Brain microvascular endothelial cell (primary cell): ENCODE measurements around the gene DEPDC5.

Source experiments
- DNase-seq: peaks from one replicate; pipeline ENCODE4 v3.0.0-alpha.2; 2020
- H3K27ac ChIP-seq: fragments of 250-450 bp; sonication (Bioruptor Pico); 2 replicates; pipeline ENCODE4 v1.5.1; 2020; ENCODE audit warnings: mild to moderate bottlenecking, moderate library complexity
- H3K27me3 ChIP-seq: fragments of 250-450 bp; sonication (Bioruptor Pico); replicated peaks from 2 replicates; pipeline ENCODE4 v1.5.1; 2020; ENCODE audit warnings: mild to moderate bottlenecking
- H3K36me3 ChIP-seq: fragments of 250-450 bp; sonication (Bioruptor Pico); replicated peaks from 2 replicates; pipeline ENCODE4 v1.5.1; 2020; ENCODE audit warnings: mild to moderate bottlenecking
- H3K4me3 ChIP-seq: 2 replicates; pipeline ENCODE4 v1.5.1; 2011; ENCODE audit warnings: low read depth, mild to moderate bottlenecking, control low read depth, low read length, moderate library complexity
- CTCF ChIP-seq: IDR thresholded peaks from 2 replicates; pipeline ENCODE4 v1.5.1; 2011; ENCODE audit warnings: low read depth, mild to moderate bottlenecking, moderate library complexity, low read length, control low read depth, inconsistent platforms; ENCODE audit errors: missing control alignments
- in situ Hi-C: cut with HindIII; loops from 2 replicates; pipeline ENCODE4 v1.10.0; 2017; ENCODE audit warnings: low sequenced_read_pairs, low pct_ligation_motif_present

Gene DEPDC5

DNA sequence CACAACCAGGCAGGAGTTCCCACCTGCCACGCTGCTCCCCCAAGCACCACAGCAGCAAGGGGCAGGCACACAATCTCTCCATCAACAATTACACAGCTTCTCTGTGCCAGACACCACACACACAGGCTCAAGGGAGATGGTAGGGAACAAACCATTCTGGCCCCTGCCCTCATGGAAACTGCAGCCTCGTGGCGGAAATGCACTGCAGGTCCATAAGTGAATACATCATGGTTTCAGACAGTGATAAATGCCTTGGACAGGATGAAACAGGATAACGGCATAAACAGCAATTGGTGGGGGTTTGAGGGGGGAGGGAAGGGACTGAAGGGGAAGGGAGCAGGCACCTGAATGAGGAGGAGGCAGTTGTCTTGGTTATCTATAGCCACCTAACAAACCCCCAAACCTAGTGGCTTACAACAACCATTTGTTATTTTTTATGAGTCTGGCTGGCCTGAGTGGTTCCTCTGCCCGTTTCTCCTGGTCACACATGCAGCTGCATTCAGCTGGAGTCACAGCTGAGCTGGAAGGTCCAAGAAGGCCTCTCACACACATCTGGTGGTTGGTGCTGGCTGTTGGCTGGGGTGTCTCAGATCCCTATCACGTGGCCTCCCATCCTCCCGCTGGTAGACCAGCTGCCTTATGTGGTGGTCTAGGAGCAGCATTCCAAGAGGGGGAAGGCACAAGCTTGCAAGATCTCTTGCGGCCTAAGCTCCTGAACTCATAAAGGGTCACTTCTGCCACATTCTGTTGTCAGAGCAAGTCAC is 175.5 kb downstream of the DEPDC5 start:
- no peak overlapping the region for H3K4me3 ChIP-seq
- no peak overlapping the region for H3K27ac ChIP-seq
- no peaks in the 10 kb centered on the region for H3K27me3 ChIP-seq
- no peak for DNase-seq
- no peaks in the 10 kb centered on the region for H3K36me3 ChIP-seq
- TF ChIP-seq CTCF = no peak
- in situ Hi-C loops = no loop called here

DNA sequence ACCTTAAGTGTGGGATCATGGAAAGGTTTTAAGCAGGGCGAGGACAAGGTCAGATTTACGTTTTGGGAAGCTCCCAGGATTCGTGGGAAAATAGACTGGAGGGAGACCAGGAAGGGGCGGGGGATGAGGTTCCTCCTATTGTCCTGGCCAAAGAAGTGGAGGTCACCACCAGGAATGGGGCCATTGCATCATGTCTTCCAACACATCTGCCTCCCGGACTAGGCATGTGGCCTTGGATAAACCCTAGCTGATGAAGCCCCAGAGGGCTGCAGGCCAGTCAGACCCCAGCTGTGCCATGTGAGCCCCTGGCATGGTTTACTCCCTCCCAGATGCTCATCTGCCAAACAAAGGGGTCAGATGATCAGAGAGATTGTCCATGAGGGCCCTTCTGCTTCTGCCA is 179.0 kb downstream of the DEPDC5 start:
- in situ Hi-C loops = no loop called here
- no peak for DNase-seq
- H3K36me3 ChIP-seq = no peaks in the 10 kb centered on the region
- no peaks in the 10 kb centered on the region for H3K27me3 ChIP-seq
- H3K27ac ChIP-seq = no peak overlapping the region
- TF ChIP-seq CTCF = no peak
- H3K4me3 ChIP-seq = no peak overlapping the region

DNA sequence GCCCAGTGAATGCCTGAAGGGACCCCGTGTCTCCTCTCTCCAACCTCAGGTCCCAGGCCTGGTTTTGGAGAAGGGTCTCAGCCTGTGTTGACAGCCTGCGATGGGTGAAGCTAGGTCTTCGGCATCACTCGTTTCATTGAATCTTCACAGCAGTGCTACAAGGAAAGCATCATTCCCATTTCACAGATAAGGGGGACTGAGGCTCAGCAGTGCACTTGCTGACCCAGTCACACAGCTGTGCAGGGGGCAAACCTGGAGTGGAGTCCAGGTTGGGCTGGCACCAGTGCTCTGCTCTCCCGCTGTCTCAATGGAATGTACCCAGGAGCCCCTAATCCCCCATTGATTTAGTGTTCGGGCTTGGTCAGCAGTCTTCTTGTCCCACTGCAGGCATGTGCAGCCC is 179.6 kb downstream of the DEPDC5 start:
- Histone ChIP-seq H3K4me3 (no peak overlapping the region), H3K27me3 (no peaks in the 10 kb centered on the region), H3K27ac (no peak overlapping the region), H3K36me3 (no peaks in the 10 kb centered on the region)
- no peak for TF ChIP-seq CTCF
- no peak for DNase-seq
- in situ Hi-C loops = no loop called here

DNA sequence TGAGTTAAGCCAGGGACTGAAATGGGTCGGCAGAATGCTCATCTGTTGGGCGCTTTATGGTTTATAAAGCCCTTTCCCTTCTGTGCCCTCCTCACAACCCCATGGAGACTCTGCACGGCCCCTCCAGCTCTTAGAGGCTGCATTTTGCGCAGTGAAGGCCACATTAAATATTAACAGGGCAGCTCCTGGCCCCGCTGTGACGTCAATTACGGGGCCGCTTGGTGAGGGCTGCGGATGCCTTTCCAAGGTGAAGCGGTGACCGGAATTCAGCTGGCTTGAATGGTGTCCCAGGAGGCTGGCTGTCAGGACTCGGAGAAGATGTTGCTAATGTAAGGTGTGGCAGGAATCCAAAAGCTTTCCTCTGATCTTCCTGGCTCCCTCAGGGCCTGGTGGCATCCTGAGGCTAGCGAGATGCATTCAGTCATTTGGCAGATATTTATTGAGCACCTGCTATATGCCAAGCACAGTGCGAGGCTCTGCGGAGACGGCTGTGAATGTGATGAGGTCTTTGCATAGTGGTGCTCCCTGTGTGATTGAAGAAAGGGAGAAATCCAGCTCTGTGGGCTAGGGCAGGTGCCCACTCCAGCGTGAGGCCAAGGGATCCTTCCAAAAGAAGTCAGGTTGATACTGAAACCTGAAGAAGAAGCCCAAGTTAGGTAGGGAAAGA is 180.1 kb downstream of the DEPDC5 start:
- no peak for DNase-seq
- H3K27me3 ChIP-seq = no peaks in the 10 kb centered on the region
- no peaks in the 10 kb centered on the region for H3K36me3 ChIP-seq
- TF ChIP-seq CTCF = no peak
- H3K27ac ChIP-seq = no peak overlapping the region
- no peak overlapping the region for H3K4me3 ChIP-seq
- in situ Hi-C loops = no loop called here

DNA sequence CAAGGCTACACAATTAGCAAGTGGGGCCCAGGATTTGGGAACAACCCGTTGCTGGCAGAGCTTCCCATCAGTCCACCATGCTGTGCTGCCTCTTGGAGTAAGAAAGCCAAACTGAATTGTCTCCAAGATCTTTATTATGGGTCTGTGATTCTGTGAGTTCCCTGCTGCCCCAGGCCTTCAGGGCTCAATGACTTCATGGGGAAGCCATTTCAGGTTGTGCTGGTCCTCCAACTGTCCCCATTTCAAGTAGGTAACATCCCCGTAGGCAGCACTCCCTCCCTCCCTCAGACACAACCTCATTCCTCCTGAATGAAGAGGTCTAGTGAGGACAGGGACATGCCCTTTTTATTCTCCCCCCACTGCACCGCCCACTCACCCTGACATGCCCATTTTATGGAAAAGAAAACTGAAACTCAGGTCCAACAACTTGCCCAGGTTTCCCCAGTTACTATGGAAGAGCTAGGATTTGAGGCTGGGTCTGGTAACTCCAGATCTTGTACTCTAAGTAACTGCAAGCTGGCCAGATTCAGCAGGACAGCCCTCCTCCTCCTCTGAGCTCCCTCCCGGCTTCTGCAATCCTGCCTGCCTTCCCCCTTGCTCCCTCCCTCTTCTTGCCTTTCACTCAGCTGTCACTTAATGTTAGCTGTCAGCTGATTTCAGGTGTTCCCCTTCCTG is 182.3 kb downstream of the DEPDC5 start:
- no peak for DNase-seq
- H3K4me3 ChIP-seq = no peak overlapping the region
- TF ChIP-seq CTCF = no peak
- no peaks in the 10 kb centered on the region for H3K27me3 ChIP-seq
- no peak overlapping the region for H3K27ac ChIP-seq
- H3K36me3 ChIP-seq = no peaks in the 10 kb centered on the region
- in situ Hi-C loops = no loop called here
